ENCODE data around the gene ALDH1L1. TPM values are rescaled to one million over a fixed set of nuclear protein-coding genes. Genes with fewer than 3 reads are reported as not detected.

Gene ALDH1L1
- total and polyA plus RNA-seq, 4 donors: 0.51 to 9.0 (median 2.8) TPM

DNA sequence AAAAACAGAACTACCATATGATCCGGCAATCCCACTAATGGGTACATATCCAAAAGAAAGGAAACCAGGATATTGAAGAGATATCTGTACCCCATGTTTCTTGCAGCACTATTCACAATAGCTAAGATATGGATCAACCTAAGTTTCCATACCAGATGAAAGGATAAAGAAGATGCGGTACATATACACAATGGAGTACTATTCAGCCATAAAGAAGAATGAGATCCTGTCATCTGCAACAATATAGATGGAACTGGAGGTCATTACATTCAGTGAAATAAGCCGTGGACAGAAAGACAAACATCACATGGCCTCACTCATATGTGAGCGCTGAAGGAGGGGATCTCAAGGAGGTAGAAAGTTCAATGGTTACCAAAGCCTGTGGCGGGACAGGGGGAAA is 99.4 kb downstream of the ALDH1L1 start:
- DNase-seq (no peak), ATAC-seq (ENCODE audit: insufficient read depth, low FRiP score) (no peak)
- Histone ChIP-seq H3K36me3 (ENCODE audit: control insufficient read depth in 4 of 4, insufficient read depth in 4 of 4, low read length in 4 of 4) (no peaks in the 10 kb centered on the region), H3K9me3 (ENCODE audit: control insufficient read depth in 4 of 4, insufficient read depth in 3 of 4, low read length in 3 of 4) (no peaks in the 10 kb centered on the region), H3K27me3 (ENCODE audit: control insufficient read depth in 3 of 3, insufficient read depth in 3 of 3, low read length in 2 of 3) (no peaks in the 10 kb centered on the region), H3K9ac (ENCODE audit: insufficient read depth in 1 of 2, low read length in 2 of 2) (no peak overlapping the region), H3K4me3 (no peak overlapping the region), H3K4me1 (ENCODE audit: control insufficient read depth in 5 of 5, insufficient read depth in 5 of 5, low read length in 5 of 5) (peaks cover 0 to 6% (median 0%) of the 10 kb centered on the region in 5 donors), H3K27ac (ENCODE audit: low read depth in 1 of 2, low read length in 1 of 2) (no peak overlapping the region)
- TF ChIP-seq, protein P1, sequence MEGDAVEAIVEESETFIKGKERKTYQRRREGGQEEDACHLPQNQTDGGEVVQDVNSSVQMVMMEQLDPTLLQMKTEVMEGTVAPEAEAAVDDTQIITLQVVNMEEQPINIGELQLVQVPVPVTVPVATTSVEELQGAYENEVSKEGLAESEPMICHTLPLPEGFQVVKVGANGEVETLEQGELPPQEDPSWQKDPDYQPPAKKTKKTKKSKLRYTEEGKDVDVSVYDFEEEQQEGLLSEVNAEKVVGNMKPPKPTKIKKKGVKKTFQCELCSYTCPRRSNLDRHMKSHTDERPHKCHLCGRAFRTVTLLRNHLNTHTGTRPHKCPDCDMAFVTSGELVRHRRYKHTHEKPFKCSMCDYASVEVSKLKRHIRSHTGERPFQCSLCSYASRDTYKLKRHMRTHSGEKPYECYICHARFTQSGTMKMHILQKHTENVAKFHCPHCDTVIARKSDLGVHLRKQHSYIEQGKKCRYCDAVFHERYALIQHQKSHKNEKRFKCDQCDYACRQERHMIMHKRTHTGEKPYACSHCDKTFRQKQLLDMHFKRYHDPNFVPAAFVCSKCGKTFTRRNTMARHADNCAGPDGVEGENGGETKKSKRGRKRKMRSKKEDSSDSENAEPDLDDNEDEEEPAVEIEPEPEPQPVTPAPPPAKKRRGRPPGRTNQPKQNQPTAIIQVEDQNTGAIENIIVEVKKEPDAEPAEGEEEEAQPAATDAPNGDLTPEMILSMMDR (IDR thresholded peaks at IDR 0.05; ENCODE audit: control extremely low read depth, extremely low read depth): no peak
- WGBS, 2 donors: 75 to 96% methylated on average over 5 of the region's 5 CpGs

DNA sequence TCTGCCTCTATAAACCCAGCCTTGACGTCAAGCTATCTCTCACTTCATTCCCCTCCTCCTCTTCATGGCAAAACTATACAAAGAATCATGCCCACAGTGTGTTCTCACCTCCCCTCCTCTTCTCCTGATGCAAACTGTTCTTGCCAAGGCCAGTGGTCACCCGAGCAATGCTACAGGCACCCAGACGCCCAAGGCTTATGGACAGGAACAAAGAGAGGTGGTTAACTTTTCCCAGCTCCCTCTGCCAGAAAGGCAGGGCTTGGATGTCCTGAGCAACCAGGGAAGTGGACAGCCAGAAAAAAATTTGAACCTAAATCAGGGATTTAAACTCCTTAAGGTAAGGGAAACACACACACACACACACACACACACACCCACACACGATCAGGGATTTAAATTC is 101.5 kb downstream of the ALDH1L1 start:
- Histone ChIP-seq H3K9ac (ENCODE audit: insufficient read depth in 1 of 2, low read length in 2 of 2) (no peak overlapping the region), H3K4me1 (ENCODE audit: control insufficient read depth in 5 of 5, insufficient read depth in 5 of 5, low read length in 5 of 5) (peaks cover 0 to 6% (median 0%) of the 10 kb centered on the region in 5 donors), H3K27ac (ENCODE audit: low read depth in 1 of 2, low read length in 1 of 2) (no peak overlapping the region), H3K9me3 (ENCODE audit: control insufficient read depth in 4 of 4, insufficient read depth in 3 of 4, low read length in 3 of 4) (peaks cover 0 to 3% (median 0%) of the 10 kb centered on the region in 4 donors), H3K4me3 (no peak overlapping the region), H3K36me3 (ENCODE audit: control insufficient read depth in 4 of 4, insufficient read depth in 4 of 4, low read length in 4 of 4) (no peaks in the 10 kb centered on the region), H3K27me3 (ENCODE audit: control insufficient read depth in 3 of 3, insufficient read depth in 3 of 3, low read length in 2 of 3) (no peaks in the 10 kb centered on the region)
- ATAC-seq (ENCODE audit: insufficient read depth, low FRiP score): no peak
- DNase-seq: no peak
- TF ChIP-seq, protein P1 (IDR thresholded peaks at IDR 0.05; ENCODE audit: control extremely low read depth, extremely low read depth): no peak
- WGBS, 2 donors: 87 to 89% methylated on average over 4 of the region's 4 CpGs

DNA sequence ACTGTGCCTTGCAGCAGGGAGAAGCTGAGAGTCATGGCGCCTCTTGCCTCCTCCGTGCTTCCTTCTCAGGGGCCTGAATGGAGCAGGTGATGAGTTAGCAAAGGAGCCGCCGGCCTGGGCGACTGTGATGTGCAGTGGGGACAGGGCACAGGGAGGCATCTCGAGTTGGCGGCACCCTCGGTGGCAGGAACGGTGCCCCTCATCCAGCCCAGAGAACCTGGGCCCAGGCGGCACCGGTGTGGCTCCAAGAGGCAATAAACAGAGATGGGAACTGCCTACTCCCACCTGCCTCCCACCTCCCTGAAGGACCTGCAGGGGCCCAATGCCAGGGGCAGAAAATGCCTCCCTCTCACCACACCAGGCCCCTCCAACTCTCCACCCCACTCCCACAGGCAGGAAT is 102.6 kb downstream of the ALDH1L1 start:
- Histone ChIP-seq H3K4me1 (ENCODE audit: control insufficient read depth in 5 of 5, insufficient read depth in 5 of 5, low read length in 5 of 5) (no peaks in the 10 kb centered on the region), H3K27me3 (ENCODE audit: control insufficient read depth in 3 of 3, insufficient read depth in 3 of 3, low read length in 2 of 3) (no peaks in the 10 kb centered on the region), H3K9ac (ENCODE audit: insufficient read depth in 1 of 2, low read length in 2 of 2) (no peak overlapping the region), H3K36me3 (ENCODE audit: control insufficient read depth in 4 of 4, insufficient read depth in 4 of 4, low read length in 4 of 4) (peaks cover 0 to 3% (median 0%) of the 10 kb centered on the region in 4 donors), H3K4me3 (no peak overlapping the region), H3K27ac (ENCODE audit: low read depth in 1 of 2, low read length in 1 of 2) (no peak overlapping the region), H3K9me3 (ENCODE audit: control insufficient read depth in 4 of 4, insufficient read depth in 3 of 4, low read length in 3 of 4) (peaks cover 0 to 6% (median under 1%) of the 10 kb centered on the region in 4 donors)
- ATAC-seq (ENCODE audit: insufficient read depth, low FRiP score) (no peak), DNase-seq (no peak)
- 93 to 96% methylated on average over 11 of the region's 11 CpGs for WGBS, 2 donors
- TF ChIP-seq, protein P1 (IDR thresholded peaks at IDR 0.05; ENCODE audit: control extremely low read depth, extremely low read depth): no peak

DNA sequence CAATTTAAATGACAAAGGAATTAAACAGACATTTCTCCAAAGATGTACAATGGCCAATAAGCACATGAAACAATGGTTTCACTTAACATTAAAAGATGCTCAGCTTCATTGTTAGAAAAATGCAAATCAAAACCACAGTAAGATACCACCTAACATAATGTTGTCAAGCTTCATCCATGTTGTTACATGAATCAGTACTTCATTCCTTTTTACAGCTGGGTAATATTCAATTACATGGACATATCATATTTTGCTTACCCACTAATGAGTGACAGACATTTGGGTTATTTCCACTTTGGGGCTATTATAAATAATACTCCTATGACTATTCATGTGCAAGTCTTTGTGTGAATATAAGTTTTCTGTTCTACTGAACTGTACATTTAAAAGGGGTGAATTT is 104.2 kb downstream of the ALDH1L1 start:
- DNase-seq: no peak
- no peak overlapping the region for H3K4me3 ChIP-seq
- no peak overlapping the region for H3K9ac ChIP-seq (ENCODE audit: insufficient read depth in 1 of 2, low read length in 2 of 2)
- H3K27me3 ChIP-seq (ENCODE audit: control insufficient read depth in 3 of 3, insufficient read depth in 3 of 3, low read length in 2 of 3): no peaks in the 10 kb centered on the region
- no peaks in the 10 kb centered on the region for H3K4me1 ChIP-seq (ENCODE audit: control insufficient read depth in 5 of 5, insufficient read depth in 5 of 5, low read length in 5 of 5)
- H3K36me3 ChIP-seq (ENCODE audit: control insufficient read depth in 4 of 4, insufficient read depth in 4 of 4, low read length in 4 of 4): peaks cover 0 to 5% (median 0%) of the 10 kb centered on the region in 4 donors
- TF ChIP-seq, protein P1 (IDR thresholded peaks at IDR 0.05; ENCODE audit: control extremely low read depth, extremely low read depth): no peak
- ATAC-seq (ENCODE audit: insufficient read depth, low FRiP score): no peak
- H3K27ac ChIP-seq (ENCODE audit: low read depth in 1 of 2, low read length in 1 of 2): no peak overlapping the region
- H3K9me3 ChIP-seq (ENCODE audit: control insufficient read depth in 4 of 4, insufficient read depth in 3 of 4, low read length in 3 of 4): peaks cover 0 to 6% (median 1%) of the 10 kb centered on the region in 4 donors
